Measurements from ENCODE around the gene DNAAF9.

The DNAAF9 gene

GRCh38 chr20:3410464-3410863 is 3.0 kb upstream of the DNAAF9 start:
- DNase-seq (ENCODE audit: low spot score): no peak

DNA sequence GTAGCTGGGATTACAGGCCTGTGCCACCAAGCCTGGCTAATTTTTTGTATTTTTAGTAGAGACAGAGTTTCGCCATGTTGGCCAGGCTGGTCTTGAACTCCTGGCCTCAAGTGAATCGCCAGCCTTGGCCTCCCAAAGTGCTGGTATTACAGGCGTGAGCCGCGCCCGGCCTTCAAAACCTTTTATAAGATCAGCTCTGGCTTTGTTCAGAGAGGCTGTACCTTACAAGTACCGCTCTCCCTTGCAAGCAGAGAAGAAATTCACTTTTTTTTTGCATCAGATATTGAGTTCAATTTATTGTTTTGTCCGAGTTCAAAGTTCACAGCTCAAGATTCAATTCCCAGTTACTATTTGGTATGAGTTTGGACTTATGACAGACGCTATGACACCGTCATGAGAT is 1.9 kb upstream of the DNAAF9 start:
- no peak for DNase-seq (ENCODE audit: low spot score)

DNA sequence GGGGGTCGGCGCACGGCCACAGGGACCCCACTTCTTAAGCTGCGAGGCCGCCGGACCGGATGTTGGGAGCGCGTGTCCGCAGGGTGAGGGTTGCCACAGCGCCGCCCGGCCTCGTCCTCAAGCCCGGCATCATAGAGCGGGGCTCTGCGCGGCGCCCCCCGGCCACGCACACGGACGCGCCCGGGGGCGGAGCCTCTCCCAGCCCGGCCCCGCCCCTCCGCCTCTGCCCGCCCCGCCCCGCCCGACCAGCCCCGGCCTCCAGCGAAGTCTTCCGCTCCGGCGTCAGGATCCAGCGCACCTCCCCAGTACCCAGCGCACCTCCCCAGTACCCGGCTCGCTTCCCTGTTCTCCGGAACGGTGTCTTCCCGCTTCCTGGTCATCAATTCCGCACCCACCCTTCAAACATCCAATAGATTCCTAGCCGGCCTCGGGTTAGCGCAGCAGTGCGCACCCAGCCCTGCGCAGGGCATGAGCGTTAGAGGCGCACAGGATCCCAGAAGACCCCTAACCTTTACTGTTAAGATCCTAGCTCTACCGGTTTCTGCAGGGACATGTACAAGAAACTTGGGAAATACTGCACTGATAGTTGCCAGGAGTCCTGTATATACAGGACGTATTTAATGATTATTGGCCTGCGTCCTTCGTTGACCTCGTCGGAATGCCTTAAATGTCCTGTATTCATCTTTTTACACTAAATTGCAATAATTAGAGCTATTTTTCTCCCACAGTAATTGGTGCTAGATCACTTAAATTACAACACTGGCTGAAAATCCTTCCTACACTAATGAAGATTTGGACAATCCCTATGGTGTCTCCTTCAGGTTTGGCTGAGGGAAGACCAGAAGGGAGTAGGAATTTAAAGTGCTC is 535 bp upstream of the DNAAF9 start:
- peak; percentile 88 for DNase-seq (ENCODE audit: low spot score)

DNA sequence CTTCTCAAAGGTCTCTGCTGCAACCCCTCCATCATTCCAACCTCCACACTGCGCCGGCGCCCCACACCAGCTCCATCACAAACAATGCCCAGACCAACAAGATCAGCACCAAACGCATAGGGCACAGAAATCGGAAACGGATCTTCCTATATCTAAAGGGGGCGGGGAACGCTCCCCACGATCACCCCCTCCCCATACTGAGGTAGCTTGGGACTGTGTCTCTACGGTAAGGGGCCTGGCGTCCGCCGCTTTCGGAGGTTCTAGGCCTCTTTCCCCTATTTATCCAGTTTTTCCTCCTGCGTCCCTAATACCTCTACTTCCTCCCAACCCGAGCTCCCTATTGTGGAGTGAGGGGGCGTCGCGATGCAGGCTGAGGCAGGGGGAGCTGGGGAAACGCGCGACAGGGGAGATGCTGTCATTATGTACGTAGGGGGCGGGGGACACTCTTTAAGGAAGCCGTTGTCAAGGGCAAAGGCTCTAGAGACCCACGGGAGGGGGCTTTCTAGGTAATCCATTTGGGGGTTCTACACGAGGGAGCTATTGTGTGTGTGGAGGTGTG is 909 bp downstream of the DNAAF9 start:
- no peak for DNase-seq (ENCODE audit: low spot score)

DNA sequence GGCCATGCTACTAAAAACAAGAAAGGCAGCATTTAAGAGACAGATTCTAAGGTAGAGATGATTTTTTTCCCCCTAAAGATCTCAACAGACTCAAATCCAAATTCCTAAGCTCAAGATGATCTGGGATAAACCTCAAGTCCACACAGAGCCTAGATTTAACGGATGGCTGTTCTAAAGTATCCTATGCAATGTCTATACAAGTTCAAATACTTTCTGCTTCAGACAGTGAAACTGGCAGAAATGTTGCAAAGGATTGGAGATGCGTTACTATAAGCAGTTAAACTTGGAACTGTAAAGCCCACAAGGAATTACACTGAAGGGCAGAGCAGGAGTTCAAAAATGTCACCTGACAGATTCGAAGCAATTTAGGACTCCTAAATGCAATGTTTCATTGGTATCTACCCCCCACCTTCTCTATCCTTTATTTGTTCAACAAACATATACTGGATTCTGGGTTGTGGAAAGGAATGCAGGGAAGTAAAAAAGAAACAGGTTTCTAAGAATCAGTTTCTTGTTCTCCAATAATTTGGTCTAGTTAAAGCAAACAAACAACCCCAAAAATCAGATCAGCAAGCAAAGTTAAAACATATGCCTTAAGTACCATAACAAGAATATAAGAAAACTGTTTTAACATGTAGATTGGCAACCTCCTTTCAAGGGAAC is 1.6 kb downstream of the DNAAF9 start:
- DNase-seq (ENCODE audit: low spot score): no peak

GRCh38 chr20:3405139-3405538 is 2.3 kb downstream of the DNAAF9 start:
- DNase-seq (ENCODE audit: low spot score): no peak

GRCh38 chr20:3404402-3404801 is 3.1 kb downstream of the DNAAF9 start:
- DNase-seq (ENCODE audit: low spot score): no peak

- no peak for DNase-seq (ENCODE audit: low spot score)
These were observed 3.7 kb downstream of the DNAAF9 start for GRCh38 chr20:3403741-3404140.

DNA sequence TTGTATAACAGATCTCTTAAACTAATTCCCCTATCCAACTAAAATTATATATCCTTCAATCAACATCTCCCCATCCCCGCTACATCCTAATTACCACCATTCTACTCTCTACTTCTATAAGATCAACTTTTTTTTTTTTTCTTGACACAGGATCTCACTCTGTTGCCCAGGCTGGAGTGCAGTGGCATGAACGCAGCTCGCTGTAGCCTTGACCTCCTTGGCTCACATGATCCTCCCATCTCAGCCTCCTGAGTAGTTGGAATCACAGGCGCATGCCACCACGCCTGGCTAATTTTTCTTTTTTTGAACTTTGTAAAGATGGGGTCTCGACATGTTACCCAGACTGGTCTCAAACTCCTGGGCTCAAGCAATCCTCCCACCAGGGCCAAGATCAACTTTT is 5.0 kb downstream of the DNAAF9 start:
- no peak for DNase-seq (ENCODE audit: low spot score)

DNA sequence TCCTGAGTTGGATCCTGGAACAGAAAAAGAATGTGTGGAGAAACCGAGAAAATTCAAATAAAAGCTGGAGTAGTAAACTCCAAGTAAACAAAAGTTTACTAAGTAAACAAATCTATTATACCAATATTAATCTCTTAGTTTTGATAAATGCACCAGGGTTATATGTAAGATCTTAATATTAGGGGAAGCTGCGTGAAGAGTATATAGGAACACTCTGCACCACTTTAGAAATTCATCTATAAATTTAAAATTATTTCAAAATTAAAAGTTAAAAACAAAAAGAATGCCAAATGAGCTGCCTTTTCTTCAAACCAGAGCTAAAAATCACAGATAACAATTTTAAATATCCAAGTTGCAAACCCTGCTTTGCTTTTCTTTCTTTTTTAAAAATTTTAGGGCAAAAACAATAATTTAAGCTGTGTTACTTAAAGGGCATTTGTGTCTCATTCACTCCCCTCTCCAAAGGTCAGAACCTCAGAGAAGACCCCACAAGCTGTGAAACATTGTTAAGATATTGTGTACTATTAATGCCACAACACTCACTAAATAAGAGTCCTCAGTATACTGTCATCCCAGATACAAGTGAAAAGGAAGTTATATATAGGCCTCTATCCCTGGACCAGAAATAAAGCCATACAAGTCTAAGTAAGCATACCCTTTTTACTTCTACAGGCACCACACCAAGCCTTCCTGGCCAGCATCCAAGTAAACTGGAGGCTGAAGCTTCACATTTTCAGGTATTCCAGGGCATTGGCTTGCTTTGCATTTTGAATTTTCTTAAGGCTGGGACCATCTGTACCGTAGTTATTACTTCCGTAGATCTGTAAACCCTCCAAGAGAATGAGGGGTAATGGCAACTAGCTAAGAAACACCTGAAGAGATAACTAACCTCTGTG is 7.0 kb downstream of the DNAAF9 start:
- DNase-seq (ENCODE audit: low spot score): no peak

- DNase-seq (ENCODE audit: low spot score): no peak
These were observed 8.7 kb downstream of the DNAAF9 start for GRCh38 chr20:3398681-3399252.

DNA sequence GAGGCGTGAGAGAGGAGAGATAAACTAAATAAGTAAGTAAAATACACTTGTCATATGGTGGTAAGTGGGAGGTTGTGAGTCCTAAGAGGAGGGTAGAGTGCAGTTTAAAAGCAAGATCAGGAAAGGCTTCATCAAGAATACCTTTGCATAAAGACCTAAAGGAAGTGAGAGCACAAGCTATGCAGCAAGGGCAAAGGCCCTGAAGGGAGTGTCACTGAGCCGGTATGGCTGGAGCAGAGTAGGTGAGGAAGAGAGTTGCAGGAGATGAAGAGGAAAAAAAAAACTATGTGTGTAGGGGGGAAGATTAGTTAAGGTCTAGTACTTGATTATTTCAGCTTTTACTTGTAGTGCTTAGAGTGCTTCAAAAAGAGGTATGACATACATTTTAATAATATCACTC is 11.0 kb downstream of the DNAAF9 start:
- DNase-seq (ENCODE audit: low spot score): no peak

GRCh38 chr20:3392756-3393155 is 14.7 kb downstream of the DNAAF9 start:
- DNase-seq (ENCODE audit: low spot score): no peak

- DNase-seq (ENCODE audit: low spot score): no peak
These were observed 16.6 kb downstream of the DNAAF9 start for GRCh38 chr20:3390759-3391425.

DNA sequence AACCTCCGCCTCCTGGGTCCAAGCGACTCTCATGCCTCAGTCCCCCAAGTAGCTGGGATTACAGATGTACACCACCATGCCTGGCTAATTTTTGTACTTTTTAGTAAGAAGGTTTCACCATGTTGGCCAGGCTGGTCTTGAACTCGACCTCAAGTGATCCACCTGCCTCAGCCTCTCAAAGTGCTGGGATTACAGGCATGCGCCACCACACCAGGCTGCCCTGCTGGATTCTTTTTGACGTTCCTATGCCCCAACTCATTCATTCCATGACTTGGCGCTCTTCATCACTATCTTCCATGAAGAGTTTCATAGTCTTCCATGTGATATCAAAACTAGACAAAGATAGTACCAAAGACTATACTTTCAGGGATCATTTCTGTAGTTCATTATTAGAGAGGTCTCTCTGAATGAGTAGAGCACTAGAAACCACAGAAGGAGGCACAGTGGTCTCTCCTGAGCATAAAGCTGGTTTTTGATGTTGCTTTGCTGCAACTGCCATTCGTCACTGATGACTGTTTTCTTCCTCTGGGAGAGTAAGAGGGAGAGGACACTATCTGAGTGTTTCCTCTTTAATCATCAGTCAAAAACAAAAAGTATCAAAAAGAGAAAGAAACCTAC is 23.5 kb downstream of the DNAAF9 start:
- no peak for DNase-seq (ENCODE audit: low spot score)

DNA sequence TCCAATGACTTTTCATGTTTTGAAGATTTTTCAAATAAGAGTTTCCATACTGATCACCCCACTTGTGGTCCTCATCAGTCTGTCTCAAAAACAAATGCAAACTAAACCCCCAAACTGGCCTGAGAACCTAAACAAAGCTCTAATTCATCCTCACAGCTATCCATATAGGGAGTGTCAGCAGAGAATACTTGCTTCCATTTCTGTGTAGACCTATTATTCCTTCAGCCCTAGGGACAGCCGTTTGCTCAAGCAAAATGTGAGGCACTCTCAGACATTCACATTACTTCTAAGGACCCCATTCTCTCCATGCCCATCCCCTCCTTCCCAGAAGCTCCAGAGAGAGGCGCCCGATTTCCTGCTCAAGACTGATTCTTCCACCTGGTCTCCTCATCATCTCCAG is 24.6 kb downstream of the DNAAF9 start:
- DNase-seq (ENCODE audit: low spot score): peak; percentile 53

GRCh38 chr20:3380228-3381070 is 27.0 kb downstream of the DNAAF9 start:
- peak; percentile 91 for DNase-seq (ENCODE audit: low spot score)

- no peak for DNase-seq (ENCODE audit: low spot score)
These were observed 29.3 kb downstream of the DNAAF9 start for GRCh38 chr20:3378138-3378537.

DNA sequence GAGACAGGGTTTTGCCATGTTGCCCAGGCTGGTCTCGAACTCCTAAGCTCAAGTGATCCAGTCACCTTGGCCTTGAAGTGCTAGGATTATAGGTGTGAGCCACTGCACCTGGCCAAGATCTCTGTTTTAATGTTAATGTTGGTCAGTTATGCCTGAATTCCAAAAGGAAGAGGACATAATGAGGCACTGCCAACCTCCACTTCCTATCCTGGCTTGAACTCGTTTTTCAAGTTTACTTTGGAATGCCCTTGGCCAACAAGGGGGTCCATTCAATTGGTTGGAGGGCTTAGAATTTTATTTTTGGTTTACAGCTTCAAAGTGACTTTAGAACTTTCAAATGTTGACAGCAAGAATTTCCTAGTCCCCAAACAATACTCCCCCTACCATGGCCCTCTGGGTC is 29.8 kb downstream of the DNAAF9 start:
- no peak for DNase-seq (ENCODE audit: low spot score)

- DNase-seq (ENCODE audit: low spot score): no peak
These were observed 33.2 kb downstream of the DNAAF9 start for GRCh38 chr20:3374296-3374695.
